Measurements from ENCODE around the gene AHCYL1. TPM values are rescaled to one million over a fixed set of nuclear protein-coding genes. Genes with fewer than 3 reads are reported as not detected.

Gene AHCYL1
- total and polyA plus RNA-seq, 2 of the 8 experiments (the other 6 are each of a cell fraction or from before 2014, with no cell fraction given), result 64.5 to 95.9 TPM

- ChIA-PET CTCF (ENCODE audit: partially characterized antibody) (interaction anchor here (0.9 to 3.0 kb wide), 3 partner anchors 13 to 60 kb away, joined by 3 to 11 read pairs (median 5); no protein-coding TSS in a partner anchor), POLR2A (ENCODE audit: partially characterized antibody) (interaction anchor here (1.0 to 1.6 kb wide), 2 partner anchors 12 to 13 kb away, joined by 3 read pairs; no protein-coding TSS in a partner anchor)
- Histone ChIP-seq H3K23ac (ENCODE audit: insufficient read length) (no peak overlapping the region), H3K9ac (replicated peaks in 1 of 4; ENCODE audit: extremely low read depth in 1 of 4, low read depth in 3 of 4, low read length in 3 of 4) (no peak overlapping the region), H3K4me3 (ENCODE audit: extremely low read depth in 1 of 4, insufficient read depth in 2 of 4, low read depth in 3 of 4, low read length in 4 of 4) (no peak overlapping the region), H2BK20ac (ENCODE audit: low read length) (no peak overlapping the region), H3K56ac (replicated peaks; ENCODE audit: insufficient read length, low read depth, low read length) (no peak overlapping the region), H3K27me3 (replicated peaks in 1 of 4; ENCODE audit: control insufficient read depth in 3 of 4, extremely low read depth in 1 of 4, insufficient read depth in 3 of 4, low read length in 3 of 4) (no peaks in the 10 kb centered on the region), H2AK5ac (ENCODE audit: low read depth, low read length) (no peak overlapping the region), H3K9me3 (ENCODE audit: insufficient read depth in 2 of 2, low read depth in 1 of 2, low read length in 1 of 2) (no peaks in the 10 kb centered on the region), H3K4me2 (ENCODE audit: insufficient read depth in 1 of 2, low read depth in 2 of 2, low read length in 2 of 2) (no peak overlapping the region), H4K20me1 (replicated peaks in 1 of 2; ENCODE audit: control insufficient read depth in 1 of 2, insufficient read depth in 2 of 2, low read length in 2 of 2) (no peaks in the 10 kb centered on the region), H2AFZ (ENCODE audit: low read length) (no peak overlapping the region), H3K18ac (ENCODE audit: extremely low read depth, low read length) (no peak overlapping the region), H3K79me2 (ENCODE audit: control insufficient read depth in 1 of 2, insufficient read depth in 2 of 2, low read length in 2 of 2) (no peaks in the 10 kb centered on the region), H2BK15ac (ENCODE audit: low read length) (no peak overlapping the region), H3K79me1 (ENCODE audit: low read depth, low read length) (no peaks in the 10 kb centered on the region), H3K4ac (replicated peaks; ENCODE audit: insufficient read length, low read depth, low read length) (no peak overlapping the region), H3K14ac (ENCODE audit: insufficient read length) (no peak overlapping the region), H3K23me2 (ENCODE audit: low read depth, low read length) (no peaks in the 10 kb centered on the region), H2BK5ac (ENCODE audit: low read depth, low read length) (no peak overlapping the region), H4K8ac (ENCODE audit: extremely low read depth, insufficient read depth, low read length) (no peak overlapping the region), H2BK120ac (replicated peaks; ENCODE audit: low read depth, low read length) (no peak overlapping the region), H4K91ac (replicated peaks; ENCODE audit: insufficient read length, low read length) (no peak overlapping the region), H3K36me3 (ENCODE audit: control insufficient read depth in 2 of 4, insufficient read depth in 4 of 4, low read length in 3 of 4) (no peaks in the 10 kb centered on the region), H2BK12ac (ENCODE audit: low read depth, low read length) (no peak overlapping the region), H4K5ac (ENCODE audit: insufficient read length, low read depth, low read length) (no peak overlapping the region), H3K4me1 (replicated peaks in 1 of 4; ENCODE audit: control insufficient read depth in 3 of 4, insufficient read depth in 4 of 4, low read length in 3 of 4) (peaks cover 0 to 5% (median 2%) of the 10 kb centered on the region in 4 experiments; a peak in 2 of 7 replicates), H3K27ac (ENCODE audit: low read depth, low read length) (no peak overlapping the region)
- FAIRE-seq, result no peak
- DNase-seq (ENCODE audit: low read depth in 1 of 2, low spot score in 2 of 2), result no peak
- 94% methylated on average over 6 of the region's 6 CpGs; no CpG with 5 or more reads in 1 of the 2 experiments for WGBS, 2 experiments (ENCODE audit: extremely low coverage in 1 of 2, insufficient coverage in 1 of 2, insufficient read length in 1 of 2, insufficient replicate concordance in 2 of 2, low coverage in 1 of 2, low lambda C conversion rate in 2 of 2, missing lambda C conversion rate in 1 of 2)
- TF ChIP-seq EGR1 (IDR thresholded peaks at IDR 0.05; ENCODE audit: borderline replicate concordance, low read depth, low read length) (no peak), TAF7 (optimal IDR thresholded peaks at IDR 0.05; ENCODE audit: borderline replicate concordance, low read depth, low read length) (no peak), USF2 (IDR thresholded peaks at IDR 0.05; ENCODE audit: low read length) (no peak), RFX5 (IDR thresholded peaks at IDR 0.05; ENCODE audit: borderline replicate concordance, low read depth, low read length) (no peak), HDAC2 (IDR thresholded peaks at IDR 0.05; ENCODE audit: borderline replicate concordance in 1 of 2, low read depth in 2 of 2, low read length in 2 of 2) (no peak), GTF2F1 (IDR thresholded peaks at IDR 0.05; ENCODE audit: borderline replicate concordance, low read depth, low read length) (no peak), TCF12 (IDR thresholded peaks at IDR 0.05; ENCODE audit: low read depth, low read length) (no peak), GABPA (IDR thresholded peaks at IDR 0.05; ENCODE audit: borderline replicate concordance, insufficient read depth, low read length) (no peak), TAF1 (IDR thresholded peaks at IDR 0.05; ENCODE audit: low read depth, low read length) (no peak)
- TF ChIP-seq, protein P1, sequence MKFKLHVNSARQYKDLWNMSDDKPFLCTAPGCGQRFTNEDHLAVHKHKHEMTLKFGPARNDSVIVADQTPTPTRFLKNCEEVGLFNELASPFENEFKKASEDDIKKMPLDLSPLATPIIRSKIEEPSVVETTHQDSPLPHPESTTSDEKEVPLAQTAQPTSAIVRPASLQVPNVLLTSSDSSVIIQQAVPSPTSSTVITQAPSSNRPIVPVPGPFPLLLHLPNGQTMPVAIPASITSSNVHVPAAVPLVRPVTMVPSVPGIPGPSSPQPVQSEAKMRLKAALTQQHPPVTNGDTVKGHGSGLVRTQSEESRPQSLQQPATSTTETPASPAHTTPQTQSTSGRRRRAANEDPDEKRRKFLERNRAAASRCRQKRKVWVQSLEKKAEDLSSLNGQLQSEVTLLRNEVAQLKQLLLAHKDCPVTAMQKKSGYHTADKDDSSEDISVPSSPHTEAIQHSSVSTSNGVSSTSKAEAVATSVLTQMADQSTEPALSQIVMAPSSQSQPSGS (IDR thresholded peaks at IDR 0.05; ENCODE audit: low read length), result no peak
Observed at GRCh38 chr1:109946511-109946910, 38.1 kb upstream of the AHCYL1 start.

Measured in H1 (cell line).